T-helper 1 cell treated with Interleukin-12 subunit alpha and Interleukin-12 subunit beta and Interleukin-4 antibody, amounts not matched to agents 30 ng/mL and 1 ng/mL, for 36 hours (primary cell): ENCODE measurements around the gene MRS2. TPM values are rescaled to one million over a fixed set of nuclear protein-coding genes. Genes with fewer than 3 reads are reported as not detected.
"Not testable (repeated sequence)": the region's sequence is repeated elsewhere in the genome, so short reads cannot be mapped to it uniquely, and the experiment has no call there.

Source experiments
- intact Hi-C: fragments of 100-400 bp; cut with micrococcal nuclease; formaldehyde crosslinking; loops from one replicate; pipeline ENCODE4 v1.15.1; 2024
- total RNA-seq: library from RNA; stranded (reverse); gene quantifications from 2 replicates; pipeline ENCODE4 v1.2.3, GENCODE V29; 2022

Gene MRS2
- total RNA-seq, 1 donor from 2014 or later = 23.4 TPM

DNA sequence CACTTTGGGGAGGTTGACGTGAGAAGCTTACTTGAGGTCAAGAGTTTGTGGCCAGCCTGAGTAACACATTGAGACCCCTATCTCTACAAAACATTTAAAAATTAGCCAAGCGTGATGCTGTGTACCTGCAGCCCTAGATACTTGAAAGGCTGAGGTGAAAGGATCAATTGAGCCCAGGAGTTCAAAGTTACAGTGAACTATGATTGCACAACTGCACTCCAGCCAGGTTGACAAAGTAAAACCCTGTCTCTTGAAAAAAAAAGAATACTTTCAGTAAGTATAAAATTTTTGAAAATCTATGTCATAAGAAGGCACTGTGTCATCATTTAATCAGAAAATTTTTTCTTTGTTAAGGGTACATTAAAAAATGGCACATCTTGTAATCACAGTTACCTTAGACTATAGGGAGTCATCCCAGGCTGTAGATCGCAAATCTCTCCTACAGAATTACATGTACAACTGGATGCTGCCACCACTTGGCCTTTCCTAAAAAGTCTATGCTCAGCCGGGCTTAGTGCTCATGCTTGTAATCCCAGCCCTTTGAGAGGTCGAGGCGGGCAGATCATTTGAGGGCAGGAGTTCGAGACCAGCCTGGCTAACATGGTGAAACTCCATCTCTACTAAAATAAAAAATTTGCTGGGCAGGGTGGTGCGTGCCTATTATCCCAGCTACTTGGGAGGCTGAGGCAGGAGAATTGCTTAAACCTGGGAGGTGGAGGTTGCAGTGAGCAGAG lies 17.0 kb upstream of the MRS2 start:
- intact Hi-C loops = no loop called here

DNA sequence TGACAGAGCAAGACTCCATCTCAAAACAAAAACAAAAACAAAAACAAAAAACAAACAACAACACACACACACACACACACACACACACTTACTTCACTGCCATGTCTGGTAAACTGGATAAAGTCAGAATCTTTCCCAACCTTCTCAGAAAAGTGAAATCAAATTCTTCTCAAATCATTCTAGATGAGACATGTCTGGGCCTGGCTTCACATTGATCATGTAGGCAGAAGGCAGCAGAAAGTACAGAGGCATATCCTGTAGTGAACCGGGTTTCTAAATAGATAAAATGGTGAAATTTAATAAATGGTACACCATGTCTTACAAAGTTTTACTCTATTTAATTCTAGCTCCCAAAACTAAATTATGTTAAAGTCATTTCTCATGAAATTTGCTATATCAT lies 14.9 kb upstream of the MRS2 start:
- intact Hi-C loops = no loop called here

DNA sequence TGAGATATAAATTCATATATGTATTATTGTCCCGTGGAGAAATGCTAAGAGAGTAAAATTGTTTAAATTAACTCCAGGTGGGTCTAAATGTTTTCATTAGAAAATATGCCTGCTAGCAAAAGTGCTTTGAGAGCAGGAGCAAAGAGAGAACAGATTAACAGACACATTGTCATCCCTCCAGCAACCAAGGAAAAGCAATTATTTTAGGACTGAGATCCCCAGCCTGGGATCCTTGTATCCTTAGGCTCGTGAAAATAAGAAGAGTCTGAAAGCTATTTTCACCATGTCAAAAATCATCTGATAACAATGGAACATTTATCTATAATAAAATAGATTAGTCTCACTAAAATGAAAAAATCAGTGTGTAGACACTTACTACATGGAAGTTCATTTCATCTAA lies 11.5 kb upstream of the MRS2 start:
- intact Hi-C loops = no loop called here

DNA sequence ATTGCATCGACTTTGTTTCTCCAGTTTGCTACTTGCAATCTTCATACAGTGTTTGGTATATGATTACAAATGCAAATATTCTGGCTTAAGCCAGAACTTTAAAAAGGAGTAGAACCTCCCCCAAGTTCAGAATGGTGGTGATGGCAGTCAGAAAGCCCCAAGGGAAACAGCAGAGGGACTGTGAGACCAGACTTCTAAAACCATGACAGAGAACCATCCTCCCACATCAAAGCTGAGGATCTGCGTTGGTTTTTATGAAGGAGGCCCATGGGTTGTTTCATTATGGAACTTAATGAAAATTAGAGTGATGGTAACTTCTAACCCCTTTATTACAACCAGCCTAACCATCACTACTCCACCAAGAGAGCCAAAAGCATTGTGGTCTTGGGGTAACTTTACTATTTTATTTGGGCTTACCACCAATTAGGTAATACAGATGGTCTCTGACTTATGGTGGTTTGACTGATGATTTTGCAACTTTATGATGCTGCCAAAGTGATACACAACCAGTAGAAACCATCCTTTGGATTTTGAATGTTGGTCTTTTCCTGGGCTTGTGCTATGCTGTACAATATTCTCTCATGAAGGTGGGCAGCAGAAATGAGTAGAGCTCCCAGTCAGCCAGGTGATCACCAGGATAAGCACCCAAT lies 10.9 kb upstream of the MRS2 start:
- intact Hi-C loops = no loop called here

DNA sequence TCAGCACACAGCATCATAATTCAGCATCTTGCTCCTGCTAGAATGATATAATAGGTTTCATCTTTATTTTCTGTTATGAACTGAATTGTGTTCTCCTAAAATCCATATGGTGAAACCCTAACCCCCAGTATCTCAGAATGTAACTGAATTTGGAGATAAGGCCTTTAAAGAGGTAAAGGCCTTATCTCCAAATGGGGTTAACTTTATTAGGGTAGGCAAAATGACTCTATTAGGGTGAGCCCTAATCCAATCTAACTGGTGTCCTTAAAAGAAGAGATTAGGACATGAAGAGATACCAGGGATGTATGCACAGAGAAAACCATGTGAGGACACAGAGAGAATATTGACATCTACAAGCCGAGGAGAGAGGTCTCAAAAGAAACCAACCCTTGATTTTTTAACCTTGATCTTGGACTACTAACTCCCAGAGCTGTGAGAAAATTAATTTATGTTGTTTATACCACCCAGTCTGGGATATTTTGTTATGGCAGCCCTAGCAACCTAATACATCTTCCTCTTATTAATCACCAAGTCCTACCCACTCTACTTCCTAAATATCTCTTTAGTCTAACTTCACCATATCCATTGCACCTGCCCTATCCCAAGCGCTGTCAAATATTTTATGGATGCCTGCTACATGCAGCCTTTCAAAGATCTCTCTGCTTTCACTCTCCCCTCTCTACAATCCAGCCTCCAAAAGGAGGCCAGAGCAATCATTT lies 8.5 kb upstream of the MRS2 start:
- intact Hi-C loops = no loop called here

DNA sequence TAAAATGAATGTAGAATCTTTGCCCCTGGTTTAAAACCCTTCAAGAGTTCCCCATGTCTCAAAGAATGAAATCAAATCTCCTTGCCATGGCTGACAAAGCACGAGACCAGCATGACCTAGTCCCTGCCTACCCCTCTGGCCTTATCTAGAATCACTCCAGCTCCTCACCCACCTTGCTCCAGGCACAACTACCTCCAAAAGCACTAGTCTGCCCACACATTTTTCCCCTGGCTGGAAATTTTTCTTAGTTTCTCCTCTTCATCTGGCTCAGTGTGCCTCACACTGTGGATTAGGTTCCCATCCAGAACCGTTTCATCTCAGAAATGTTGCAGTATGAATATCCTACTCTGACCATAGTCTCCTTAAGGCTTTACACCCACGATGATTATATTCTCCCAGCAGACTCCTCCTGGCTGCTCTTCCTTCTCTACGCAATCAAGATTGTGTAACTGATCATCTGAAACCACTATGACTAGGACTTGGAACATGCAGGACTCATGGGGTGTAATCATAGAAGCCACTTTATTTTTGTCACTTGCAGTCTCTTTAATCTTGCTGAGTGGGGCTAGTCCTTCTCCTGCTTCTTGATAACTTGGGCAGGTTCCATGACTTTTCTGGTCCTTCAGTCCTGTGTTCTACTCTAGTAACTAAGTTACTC lies 7.8 kb upstream of the MRS2 start:
- intact Hi-C loops = no loop called here

DNA sequence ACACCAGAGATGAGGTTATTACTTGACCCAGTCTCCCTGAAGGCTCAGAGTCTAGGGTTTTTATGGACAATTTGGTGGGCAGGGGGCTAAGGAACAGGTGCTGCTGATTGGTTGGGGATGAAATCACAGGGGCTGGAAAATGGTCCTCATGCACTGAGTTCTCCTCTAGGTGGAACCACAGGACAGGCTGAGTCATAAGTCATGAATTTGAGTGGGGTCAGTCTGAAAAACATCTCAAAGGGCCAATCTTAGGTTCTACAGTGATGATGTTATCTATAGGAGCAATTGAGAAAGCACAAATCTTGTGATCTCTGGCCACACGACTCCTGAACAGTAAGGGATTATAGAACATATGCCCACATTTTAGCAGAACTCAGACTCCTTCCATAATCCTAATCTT lies 5.9 kb upstream of the MRS2 start:
- intact Hi-C loops = no loop called here

DNA sequence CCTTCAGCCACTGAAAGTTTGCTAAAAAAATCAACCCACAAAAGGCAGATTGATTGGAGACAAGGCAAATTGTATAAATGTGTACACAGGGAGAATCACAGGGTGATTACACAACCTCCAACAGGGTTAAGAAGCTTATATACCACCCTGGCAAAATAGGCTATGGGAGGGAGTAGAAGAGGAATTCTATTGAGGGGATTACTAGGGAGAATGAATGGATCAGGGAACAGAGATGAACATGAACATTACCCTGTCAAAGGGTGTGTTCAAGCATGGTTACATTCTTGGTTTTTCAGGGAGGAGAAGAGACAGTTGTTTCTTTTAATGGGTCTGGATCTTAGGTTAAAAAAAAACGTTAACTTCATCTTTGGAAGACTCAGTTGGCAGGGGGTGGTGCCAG lies 5.1 kb upstream of the MRS2 start:
- intact Hi-C loops = no loop called here

DNA sequence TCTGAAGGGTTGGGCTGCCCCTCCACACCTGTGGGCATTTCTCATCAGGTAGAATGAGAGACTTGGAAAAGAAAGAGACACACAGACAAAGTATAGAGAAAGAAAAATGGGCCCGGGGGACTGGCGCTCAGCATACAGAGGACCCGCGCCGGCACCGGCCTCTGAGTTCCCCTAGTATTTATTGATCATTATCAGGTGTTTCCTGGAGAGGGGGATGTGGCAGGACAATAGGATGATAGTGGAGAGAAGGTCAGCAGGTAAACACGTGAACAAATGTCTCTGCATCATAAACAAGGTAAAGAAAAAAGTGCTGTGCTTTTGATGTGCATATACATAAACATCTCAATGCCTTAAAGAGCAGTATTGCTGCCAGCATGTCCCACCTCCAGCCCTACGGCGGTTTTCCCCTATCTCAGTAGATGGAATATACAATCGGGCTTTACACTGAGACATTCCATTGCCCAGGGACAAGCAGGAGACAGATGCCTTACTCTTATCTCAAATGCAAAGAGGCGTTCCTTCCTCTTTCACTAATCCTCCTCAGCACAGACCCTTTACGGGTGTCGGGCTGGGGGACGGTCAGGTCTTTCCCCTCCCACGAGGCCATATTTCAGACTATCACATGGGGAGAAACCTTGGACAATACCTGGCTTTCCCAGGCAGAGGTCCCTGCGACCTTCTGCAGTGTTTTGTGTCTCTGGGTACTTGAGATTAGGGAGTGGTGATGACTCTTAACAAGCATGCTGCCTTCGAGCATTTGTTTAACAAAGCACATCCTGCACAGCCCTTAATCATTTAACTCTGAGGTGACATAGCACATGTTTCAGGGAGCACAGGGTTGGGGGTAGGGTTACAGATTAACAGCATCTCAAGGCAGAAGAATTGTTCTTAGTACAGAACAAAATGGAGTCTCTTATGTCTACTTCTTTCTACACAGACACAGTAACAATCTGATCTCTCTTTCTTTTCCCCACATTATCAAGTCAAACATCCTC lies 2.4 kb upstream of the MRS2 start:
- intact Hi-C loops = loop anchor here (5.0 kb wide), 1 partner anchor 267 kb away; the partner anchor contains the start of genes ACOT13 and TDP2

DNA sequence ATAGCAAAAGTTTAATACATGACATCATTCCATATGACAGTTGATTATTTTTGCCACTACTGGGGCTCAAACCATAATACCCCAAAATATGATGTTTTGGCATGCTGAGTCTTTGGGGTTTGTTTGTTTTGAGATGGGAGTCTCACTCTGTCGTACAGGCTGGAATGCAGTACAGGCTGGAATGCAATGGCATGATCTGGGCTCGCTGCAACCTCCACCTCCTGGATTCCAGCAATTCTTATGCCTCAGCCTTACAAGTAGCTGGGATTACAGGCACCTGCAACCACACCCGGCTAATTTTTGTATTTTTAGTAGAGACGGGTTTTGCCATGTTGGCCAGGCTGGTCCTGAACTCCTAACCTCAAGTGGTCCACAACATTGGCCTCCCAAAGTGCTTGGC lies 1.3 kb upstream of the MRS2 start:
- intact Hi-C loops = loop anchor here (5.0 kb wide), 1 partner anchor 266 kb away; the partner anchor contains the start of genes ACOT13 and TDP2

DNA sequence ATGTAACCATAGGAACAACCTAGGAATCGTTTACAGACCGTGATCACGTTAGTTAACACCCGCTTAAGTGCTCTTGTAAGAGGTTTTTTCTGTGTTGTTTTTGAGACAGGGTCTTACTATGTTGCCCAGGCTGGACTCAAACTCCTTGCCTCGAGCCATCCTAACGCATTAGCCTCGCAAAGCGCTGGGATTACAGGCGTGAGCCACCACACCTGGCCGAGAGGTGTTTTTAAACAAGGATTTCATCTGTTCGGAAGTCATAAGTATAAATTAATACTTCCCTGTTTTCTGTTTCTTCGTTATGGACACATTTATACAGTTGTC lies 727 bp downstream of the MRS2 start:
- intact Hi-C loops = loop anchor here (1.0 to 5.0 kb wide), 3 partner anchors 27 to 264 kb away; partner anchors contain the start of genes ACOT13 and TDP2

DNA sequence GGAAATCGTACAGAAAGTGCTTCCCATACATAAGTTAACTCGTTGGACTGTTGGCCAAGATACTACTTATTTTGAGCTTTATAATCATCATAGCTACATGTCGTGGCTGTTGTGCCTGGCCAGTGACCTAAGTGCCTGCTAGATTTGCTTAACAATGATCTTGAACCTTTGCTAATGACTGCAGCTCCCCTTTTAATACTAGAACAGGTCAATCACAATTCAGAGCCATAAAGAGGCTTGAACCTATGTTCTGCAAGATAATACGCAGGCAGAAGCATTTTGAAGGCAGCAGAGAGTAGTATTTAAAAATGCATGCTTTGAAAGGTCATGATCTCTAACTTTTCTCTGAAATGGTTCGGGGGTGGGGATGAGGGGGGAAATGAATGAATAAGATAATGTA lies 2.5 kb downstream of the MRS2 start:
- intact Hi-C loops = no loop called here

DNA sequence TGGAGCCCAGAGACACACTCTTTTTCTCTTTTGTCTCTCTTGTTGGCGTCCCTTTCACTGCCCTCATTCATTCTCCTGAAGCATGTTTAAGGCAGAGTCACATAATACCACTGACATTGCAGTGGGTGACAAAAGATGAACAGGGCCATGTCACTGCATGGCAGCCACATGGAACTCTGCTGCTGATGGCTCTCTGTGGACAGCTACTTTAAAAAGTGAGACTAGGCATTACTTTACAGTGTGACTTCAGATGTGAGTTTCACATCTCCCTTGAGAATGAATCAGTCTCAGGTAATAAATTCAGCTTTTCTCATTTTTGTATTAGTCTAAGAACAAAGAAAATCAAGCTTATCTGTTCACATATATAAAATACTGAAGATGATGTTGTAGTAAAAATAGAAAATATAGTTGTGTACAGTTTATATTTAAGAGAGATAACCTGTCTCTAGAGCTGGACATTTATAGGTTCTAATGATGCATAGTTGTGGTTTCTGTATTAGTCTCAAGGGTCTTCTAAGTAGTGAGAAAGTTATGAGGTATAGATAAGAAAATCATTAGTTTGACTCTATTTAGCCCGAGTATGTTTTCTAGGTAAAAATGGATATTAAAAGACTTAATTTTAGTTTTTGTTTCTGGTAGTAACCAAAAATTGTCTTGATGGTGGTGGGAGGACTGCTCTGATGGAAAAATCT lies 6.1 kb downstream of the MRS2 start:
- intact Hi-C loops = no loop called here

DNA sequence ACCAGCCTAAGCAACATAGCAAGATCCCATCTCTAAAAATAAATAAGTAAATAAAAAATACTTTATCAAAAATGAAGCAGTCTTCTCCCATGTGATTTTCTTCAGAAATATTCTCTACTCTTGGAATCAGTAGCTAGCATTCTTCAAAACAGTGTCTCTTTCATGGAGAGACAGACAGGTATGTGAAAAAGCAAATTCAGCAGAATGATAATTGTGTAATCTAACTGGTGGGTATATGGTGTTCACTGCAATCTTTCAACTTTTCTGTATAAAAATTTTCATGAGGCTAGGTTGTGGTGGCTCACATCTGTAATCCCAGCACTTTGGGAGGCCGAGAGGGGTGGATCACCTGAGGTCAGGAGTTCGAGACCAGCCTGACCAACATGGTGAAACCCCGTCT lies 7.9 kb downstream of the MRS2 start:
- intact Hi-C loops = no loop called here

DNA sequence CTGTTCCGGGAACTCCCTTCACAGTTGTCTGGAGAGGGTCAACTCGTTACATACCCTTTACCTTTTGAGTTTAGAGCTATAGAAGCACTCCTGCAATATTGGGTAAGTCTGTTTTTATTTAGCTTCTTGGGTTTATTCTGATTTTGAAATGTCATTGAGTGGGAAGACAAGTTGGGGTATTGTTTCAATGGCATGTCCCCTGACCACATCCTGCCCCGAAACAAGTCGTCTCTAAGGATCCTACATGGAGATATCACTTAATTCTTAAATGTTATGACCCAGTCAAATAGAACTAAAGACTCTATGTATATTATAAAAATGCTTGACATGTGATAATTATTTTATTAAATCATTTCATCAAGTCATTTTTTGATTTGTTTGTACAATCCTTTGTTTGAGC lies 9.6 kb downstream of the MRS2 start:
- intact Hi-C loops = no loop called here

DNA sequence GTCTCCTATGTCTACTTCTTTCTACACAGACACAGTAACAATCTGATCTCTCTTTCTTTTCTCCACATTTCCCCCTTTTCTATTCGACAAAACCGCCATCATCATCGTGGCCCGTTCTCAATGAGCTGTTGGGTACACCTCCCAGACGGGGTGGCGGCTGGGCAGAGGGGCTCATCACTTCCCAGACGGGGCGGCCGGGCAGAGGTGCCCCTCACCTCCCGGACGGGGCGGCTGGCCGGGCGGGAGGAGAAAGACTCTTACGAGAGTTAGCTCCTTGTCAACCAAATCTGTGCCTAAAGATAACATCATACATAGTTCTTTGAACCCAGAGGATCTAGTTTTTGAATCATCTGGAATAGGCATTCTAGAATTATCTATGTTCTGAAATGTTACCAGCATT lies 11.8 kb downstream of the MRS2 start:
- intact Hi-C loops = not testable (repeated sequence)

DNA sequence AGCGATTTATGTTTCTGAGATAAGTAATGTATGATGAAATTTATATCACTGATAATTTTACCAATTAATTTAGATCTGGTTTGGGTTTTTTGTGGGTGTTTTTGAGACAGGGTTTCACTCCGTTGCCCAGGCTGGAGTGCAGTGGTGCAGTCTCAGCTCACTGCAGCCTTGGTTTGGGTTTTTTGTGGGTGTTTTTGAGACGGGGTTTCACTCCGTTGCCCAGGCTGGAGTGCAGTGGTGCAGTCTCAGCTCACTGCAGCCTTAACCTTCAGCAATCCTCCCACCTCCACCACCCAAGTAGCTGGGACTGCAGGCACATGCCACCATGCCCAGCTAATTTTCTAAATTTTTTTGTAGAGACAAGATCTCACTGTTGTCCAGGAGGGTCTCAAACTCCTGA lies 13.0 kb downstream of the MRS2 start:
- intact Hi-C loops = no loop called here

DNA sequence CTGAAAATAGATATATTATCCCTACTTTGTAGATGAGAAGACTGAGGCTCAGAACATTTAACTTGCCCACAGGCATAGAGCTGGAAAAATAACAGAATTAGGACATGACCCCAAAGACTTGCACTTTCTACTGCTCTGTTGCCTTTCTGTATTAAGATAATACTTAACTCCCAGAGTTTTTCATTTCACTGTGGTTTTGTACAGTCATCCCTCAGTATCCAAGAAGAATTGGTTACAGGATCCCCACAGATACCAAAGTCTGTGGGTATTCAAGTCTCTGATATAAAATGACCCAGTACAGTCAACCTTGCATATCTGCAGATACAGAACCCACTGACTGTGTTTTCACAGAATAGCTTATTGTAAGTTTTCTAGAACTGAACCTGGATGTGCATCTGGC lies 16.8 kb downstream of the MRS2 start:
- intact Hi-C loops = no loop called here

DNA sequence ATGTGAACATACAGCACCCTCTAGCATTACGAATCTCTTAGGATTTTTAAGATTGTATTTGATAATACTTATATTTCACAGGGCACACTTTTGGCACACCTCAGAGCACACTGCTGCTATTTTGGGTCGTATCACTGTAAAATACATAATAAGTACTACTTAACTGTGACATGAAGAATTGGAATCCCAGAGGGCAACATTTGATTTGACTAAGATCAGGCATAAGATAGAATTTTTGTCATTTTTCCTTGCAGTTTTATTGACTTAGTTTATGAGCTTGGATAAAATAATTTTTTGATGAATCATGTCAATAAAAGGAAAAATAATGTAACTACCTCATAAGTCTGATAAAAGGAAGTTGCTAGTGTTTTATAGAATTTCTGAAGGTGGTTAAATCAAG lies 22.4 kb downstream of the MRS2 start:
- intact Hi-C loops = no loop called here
